HFFc6 (cell line): Measurements from ENCODE around the gene LST1. TPM values are rescaled to one million over a fixed set of nuclear protein-coding genes. Genes with fewer than 3 reads are reported as not detected.

Experiments
- DNase-seq: peaks from one replicate; pipeline ENCODE4 v3.0.0-alpha.2; 2018
- H3K27ac Mint-ChIP-seq: 2 replicates; pipeline ENCODE4 v1.8.0; 2020; ENCODE audit warnings: mild to moderate bottlenecking, mixed read lengths
- H3K27me3 Mint-ChIP-seq: 2 replicates; pipeline ENCODE4 v1.8.0; 2021; ENCODE audit warnings: mild to moderate bottlenecking, moderate library complexity, mixed read lengths; ENCODE audit not compliant: insufficient read depth
- H3K36me3 Mint-ChIP-seq: 2 replicates; pipeline ENCODE4 v1.8.0; 2021; ENCODE audit warnings: low read depth, mixed read lengths
- H3K4me1 Mint-ChIP-seq: 2 replicates; pipeline ENCODE4 v1.8.0; 2020; ENCODE audit warnings: low read depth, mixed read lengths
- H3K4me3 Mint-ChIP-seq: 2 replicates; pipeline ENCODE4 v1.8.0; 2020; ENCODE audit warnings: mild to moderate bottlenecking, moderate library complexity, mixed read lengths
- H3K9me3 Mint-ChIP-seq: 2 replicates; pipeline ENCODE4 v1.8.0; 2020; ENCODE audit warnings: mild to moderate bottlenecking, mixed read lengths
- total RNA-seq, 6 experiments: library from RNA; stranded (reverse); fragmentation: NEBNext Ultra II Directional; extraction: Animal tissue kit (Norgen Biotek cat#: 25700); gene quantifications; 2 replicates in 1 of 6; 3 replicates in 5 of 6; pipeline ENCODE4 v1.2.3, GENCODE V29; 2021
- TF ChIP-seq, protein P1 (sequence below): fragments of 200-600 bp; sonication (generic); IDR thresholded peaks from 2 replicates; pipeline ENCODE4 v1.5.0; 2021; ENCODE audit warnings: antibody characterized with exemption, mild to moderate bottlenecking

LST1 gene
- total RNA-seq, 6 experiments from 2014 or later, result not detected

DNA sequence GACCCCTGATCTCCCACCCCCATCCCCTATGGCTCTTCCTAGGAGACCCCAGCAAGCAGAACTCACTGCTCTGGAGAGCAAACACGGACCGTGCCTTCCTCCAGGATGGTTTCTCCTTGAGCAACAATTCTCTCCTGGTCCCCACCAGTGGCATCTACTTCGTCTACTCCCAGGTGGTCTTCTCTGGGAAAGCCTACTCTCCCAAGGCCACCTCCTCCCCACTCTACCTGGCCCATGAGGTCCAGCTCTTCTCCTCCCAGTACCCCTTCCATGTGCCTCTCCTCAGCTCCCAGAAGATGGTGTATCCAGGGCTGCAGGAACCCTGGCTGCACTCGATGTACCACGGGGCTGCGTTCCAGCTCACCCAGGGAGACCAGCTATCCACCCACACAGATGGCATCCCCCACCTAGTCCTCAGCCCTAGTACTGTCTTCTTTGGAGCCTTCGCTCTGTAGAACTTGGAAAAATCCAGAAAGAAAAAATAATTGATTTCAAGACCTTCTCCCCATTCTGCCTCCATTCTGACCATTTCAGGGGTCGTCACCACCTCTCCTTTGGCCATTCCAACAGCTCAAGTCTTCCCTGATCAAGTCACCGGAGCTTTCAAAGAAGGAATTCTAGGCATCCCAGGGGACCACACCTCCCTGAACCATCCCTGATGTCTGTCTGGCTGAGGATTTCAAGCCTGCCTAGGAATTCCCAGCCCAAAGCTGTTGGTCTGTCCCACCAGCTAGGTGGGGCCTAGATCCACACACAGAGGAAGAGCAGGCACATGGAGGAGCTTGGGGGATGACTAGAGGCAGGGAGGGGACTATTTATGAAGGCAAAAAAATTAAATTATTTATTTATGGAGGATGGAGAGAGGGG, 12.6 kb upstream of the LST1 start:
- TF ChIP-seq, protein P1, sequence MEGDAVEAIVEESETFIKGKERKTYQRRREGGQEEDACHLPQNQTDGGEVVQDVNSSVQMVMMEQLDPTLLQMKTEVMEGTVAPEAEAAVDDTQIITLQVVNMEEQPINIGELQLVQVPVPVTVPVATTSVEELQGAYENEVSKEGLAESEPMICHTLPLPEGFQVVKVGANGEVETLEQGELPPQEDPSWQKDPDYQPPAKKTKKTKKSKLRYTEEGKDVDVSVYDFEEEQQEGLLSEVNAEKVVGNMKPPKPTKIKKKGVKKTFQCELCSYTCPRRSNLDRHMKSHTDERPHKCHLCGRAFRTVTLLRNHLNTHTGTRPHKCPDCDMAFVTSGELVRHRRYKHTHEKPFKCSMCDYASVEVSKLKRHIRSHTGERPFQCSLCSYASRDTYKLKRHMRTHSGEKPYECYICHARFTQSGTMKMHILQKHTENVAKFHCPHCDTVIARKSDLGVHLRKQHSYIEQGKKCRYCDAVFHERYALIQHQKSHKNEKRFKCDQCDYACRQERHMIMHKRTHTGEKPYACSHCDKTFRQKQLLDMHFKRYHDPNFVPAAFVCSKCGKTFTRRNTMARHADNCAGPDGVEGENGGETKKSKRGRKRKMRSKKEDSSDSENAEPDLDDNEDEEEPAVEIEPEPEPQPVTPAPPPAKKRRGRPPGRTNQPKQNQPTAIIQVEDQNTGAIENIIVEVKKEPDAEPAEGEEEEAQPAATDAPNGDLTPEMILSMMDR, result no peak
- H3K27me3 Mint-ChIP-seq, result peaks cover 11% of the 10 kb centered on the region
- H3K9me3 Mint-ChIP-seq, result no peaks in the 10 kb centered on the region
- H3K36me3 Mint-ChIP-seq, result no peaks in the 10 kb centered on the region
- H3K4me1 Mint-ChIP-seq, result peaks cover 27% of the 10 kb centered on the region
- no peak overlapping the region for H3K27ac Mint-ChIP-seq
- H3K4me3 Mint-ChIP-seq, result no peak overlapping the region
- no peak for DNase-seq

GRCh38 chr6:31574106-31575061, 11.7 kb upstream of the LST1 start:
- DNase-seq, result no peak
- no peak overlapping the region for H3K4me3 Mint-ChIP-seq
- H3K27ac Mint-ChIP-seq, result no peak overlapping the region
- no peaks in the 10 kb centered on the region for H3K36me3 Mint-ChIP-seq
- no peaks in the 10 kb centered on the region for H3K9me3 Mint-ChIP-seq
- H3K27me3 Mint-ChIP-seq, result peaks cover 11% of the 10 kb centered on the region
- TF ChIP-seq, protein P1, result no peak
- H3K4me1 Mint-ChIP-seq, result peaks cover 27% of the 10 kb centered on the region

DNA sequence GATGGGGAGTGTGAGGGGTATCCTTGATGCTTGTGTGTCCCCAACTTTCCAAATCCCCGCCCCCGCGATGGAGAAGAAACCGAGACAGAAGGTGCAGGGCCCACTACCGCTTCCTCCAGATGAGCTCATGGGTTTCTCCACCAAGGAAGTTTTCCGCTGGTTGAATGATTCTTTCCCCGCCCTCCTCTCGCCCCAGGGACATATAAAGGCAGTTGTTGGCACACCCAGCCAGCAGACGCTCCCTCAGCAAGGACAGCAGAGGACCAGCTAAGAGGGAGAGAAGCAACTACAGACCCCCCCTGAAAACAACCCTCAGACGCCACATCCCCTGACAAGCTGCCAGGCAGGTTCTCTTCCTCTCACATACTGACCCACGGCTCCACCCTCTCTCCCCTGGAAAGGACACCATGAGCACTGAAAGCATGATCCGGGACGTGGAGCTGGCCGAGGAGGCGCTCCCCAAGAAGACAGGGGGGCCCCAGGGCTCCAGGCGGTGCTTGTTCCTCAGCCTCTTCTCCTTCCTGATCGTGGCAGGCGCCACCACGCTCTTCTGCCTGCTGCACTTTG, 10.7 kb upstream of the LST1 start, which contains the start of gene TNF:
TNF (plus strand) TSS at position 231 of the 567 bp plus-strand sequence; CDS start at position 408, 177 bp downstream.
- Mint-ChIP-seq H3K9me3 (no peaks in the 10 kb centered on the region), H3K27me3 (peaks cover 11% of the 10 kb centered on the region), H3K36me3 (no peaks in the 10 kb centered on the region), H3K4me1 (peaks cover 27% of the 10 kb centered on the region), H3K27ac (peak within 1 kb of the TSS; percentile 1; the same call in 1 of the 2 replicates), H3K4me3 (peak within 1 kb of the TSS; percentile 51)
- peak; percentile 18 for DNase-seq
- TF ChIP-seq, protein P1, result no peak

- Mint-ChIP-seq H3K27ac (peak overlapping the region; percentile 1; the same call in 1 of the 2 replicates), H3K27me3 (peaks cover 11% of the 10 kb centered on the region), H3K4me3 (peak overlapping the region; percentile 51), H3K36me3 (no peaks in the 10 kb centered on the region), H3K9me3 (no peaks in the 10 kb centered on the region), H3K4me1 (peaks cover 28% of the 10 kb centered on the region)
- DNase-seq, result no peak
- TF ChIP-seq, protein P1, result no peak
Observed at GRCh38 chr6:31575952-31576685, 10.0 kb upstream of the LST1 start.
